HG03520 (cell line): ENCODE data around the gene GH1.
"Not testable (repeated sequence)": the region's sequence is repeated elsewhere in the genome, so short reads cannot be mapped to it uniquely, and the experiment has no call there.

Experiments
- ATAC-seq: cut with Tn5 transposase; IDR thresholded peaks from one replicate; pipeline ENCODE4 v1.9.1; 2021; ENCODE audit warnings: mild to moderate bottlenecking, moderate library complexity; ENCODE audit not compliant: unreplicated experiment

The GH1 gene

DNA sequence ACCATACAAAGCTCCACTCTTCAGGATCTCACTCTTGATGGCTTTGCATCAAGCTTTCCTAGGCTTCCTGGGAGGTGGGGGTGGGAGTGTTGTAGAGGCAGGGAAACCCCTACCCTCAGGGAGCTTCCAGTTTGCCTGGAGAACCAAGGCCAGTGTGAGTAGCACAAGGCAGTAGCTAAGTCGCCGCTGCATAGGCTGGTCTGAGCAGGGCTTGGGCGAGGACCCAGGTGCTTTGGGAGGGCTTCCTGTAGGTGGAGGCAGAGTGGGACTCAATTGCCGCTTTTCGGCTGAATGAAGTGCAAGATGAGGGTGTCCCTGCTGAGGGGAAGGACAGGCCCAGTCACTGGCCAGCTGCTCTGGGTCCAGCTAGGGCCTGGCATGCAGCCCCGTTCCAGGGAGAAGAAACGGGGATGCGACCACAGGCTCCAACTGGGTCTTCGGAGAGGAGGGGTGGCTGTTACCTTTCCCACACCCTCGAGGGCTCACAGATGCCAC is 9.6 kb upstream of the GH1 start:
- no peak for ATAC-seq

- no peak for ATAC-seq
These were observed 9.0 kb upstream of the GH1 start for GRCh38 chr17:63927464-63928171.

GRCh38 chr17:63926164-63926563 is 7.5 kb upstream of the GH1 start:
- ATAC-seq: no peak

- no peak for ATAC-seq
These were observed 7.0 kb upstream of the GH1 start for GRCh38 chr17:63925615-63926014.

DNA sequence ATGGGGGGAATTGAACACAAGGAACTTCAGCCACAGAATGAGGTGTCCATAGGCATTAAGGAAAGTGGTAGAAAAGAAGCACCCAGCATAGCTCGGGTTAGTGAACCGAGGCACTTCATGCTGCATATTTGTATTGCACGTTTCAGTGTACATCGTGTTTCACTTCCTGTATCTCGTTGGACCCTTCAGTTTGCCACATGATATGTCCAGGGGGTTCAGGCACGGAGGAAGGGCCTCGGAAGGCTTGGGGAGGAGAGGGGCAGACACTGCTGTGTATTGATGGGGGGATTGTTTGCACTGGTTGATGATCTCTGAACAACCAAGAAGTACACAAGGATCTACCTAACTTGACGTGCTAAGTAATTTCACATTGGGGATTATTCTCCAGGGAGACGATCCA is 3.8 kb upstream of the GH1 start:
- not testable (repeated sequence) for ATAC-seq

- ATAC-seq: not testable (repeated sequence)
These were observed 2.1 kb upstream of the GH1 start for GRCh38 chr17:63920779-63921178.

- not testable (repeated sequence) for ATAC-seq
These were observed 1.4 kb upstream of the GH1 start for GRCh38 chr17:63920050-63920449.

GRCh38 chr17:63919311-63919723 is 678 bp upstream of the GH1 start:
- ATAC-seq: peak; percentile 59

GRCh38 chr17:63918305-63918704 is 334 bp downstream of the GH1 start:
- no peak for ATAC-seq

DNA sequence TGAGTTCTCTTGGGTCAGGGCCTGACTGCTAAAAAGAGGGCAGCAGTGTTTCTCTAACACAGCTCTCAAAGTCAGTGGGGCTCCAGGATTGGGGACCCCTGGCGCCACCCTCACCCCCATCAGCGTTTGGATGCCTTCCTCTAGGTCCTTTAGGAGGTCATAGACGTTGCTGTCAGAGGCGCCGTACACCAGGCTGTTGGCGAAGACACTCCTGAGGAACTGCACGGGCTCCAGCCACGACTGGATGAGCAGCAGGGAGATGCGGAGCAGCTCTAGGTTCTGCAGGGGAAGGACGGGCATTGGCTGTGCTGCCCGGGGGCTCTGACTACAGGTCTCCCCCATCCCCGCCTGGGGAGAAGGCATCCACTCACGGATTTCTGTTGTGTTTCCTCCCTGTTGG is 993 bp downstream of the GH1 start:
- no peak for ATAC-seq

GRCh38 chr17:63917206-63917605 is 1.4 kb downstream of the GH1 start:
- not testable (repeated sequence) for ATAC-seq

GRCh38 chr17:63916566-63917185 is 2.0 kb downstream of the GH1 start:
- no peak for ATAC-seq

- not testable (repeated sequence) for ATAC-seq
These were observed 2.9 kb downstream of the GH1 start for GRCh38 chr17:63915753-63916152.

- no peak for ATAC-seq
These were observed 4.2 kb downstream of the GH1 start for GRCh38 chr17:63914471-63914870.

GRCh38 chr17:63911657-63912100 is 7.0 kb downstream of the GH1 start:
- no peak for ATAC-seq

GRCh38 chr17:63911041-63911635 is 7.5 kb downstream of the GH1 start, which contains the start of gene CSHL1:
Gene CSHL1, minus strand, starts transcription at chr17:63911258. Its CDS starts 62 bp downstream, at chr17:63911196.
- no peak for ATAC-seq

GRCh38 chr17:63910096-63910495 is 8.5 kb downstream of the GH1 start:
- no peak for ATAC-seq

DNA sequence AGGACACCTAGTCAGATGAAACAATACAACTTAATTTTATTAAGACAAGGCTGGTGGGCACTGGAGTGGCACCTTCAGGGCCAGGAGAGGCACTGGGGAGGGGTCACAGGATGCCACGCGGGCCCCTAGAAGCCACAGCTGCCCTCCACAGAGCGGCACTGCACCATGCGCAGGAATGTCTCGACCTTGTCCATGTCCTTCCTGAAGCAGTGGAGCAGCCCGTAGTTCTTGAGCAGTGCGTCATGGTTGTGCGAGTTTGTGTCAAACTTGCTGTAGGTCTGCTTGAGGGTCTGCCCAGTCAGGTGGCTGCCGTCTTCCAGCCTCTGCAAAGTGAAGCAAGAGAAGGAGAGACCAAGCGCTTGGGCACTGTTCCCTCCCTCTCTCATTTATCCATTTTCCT is 9.1 kb downstream of the GH1 start:
- ATAC-seq: not testable (repeated sequence)

DNA sequence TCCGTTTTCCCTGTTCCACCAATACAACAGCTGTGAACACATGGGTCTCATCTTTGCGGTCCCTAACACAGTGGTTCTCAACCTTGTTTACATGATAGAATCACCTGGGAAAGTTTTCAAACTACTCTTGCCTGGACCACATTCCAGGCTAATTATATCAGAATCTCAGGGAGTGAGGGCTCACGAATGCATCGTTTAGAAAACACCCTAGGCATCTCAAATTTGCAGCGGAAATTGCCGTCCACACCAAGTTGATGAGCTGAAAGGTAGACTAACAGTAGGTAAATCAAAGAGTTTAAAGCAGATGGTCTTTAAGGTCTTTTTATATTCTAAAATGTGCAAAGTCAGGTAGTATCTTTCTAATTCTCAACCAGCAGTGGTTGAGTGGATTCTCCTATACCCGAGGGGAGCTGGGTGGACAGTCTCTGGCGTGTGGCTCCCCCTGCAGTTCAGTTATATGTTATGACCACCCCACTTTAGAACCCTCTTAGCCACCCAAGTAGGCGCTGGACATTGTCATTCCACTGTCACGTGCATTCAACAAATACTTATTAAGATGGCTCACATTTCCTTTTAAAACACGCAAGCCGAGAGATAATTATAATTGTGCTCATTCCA is 11.4 kb downstream of the GH1 start:
- not testable (repeated sequence) for ATAC-seq

DNA sequence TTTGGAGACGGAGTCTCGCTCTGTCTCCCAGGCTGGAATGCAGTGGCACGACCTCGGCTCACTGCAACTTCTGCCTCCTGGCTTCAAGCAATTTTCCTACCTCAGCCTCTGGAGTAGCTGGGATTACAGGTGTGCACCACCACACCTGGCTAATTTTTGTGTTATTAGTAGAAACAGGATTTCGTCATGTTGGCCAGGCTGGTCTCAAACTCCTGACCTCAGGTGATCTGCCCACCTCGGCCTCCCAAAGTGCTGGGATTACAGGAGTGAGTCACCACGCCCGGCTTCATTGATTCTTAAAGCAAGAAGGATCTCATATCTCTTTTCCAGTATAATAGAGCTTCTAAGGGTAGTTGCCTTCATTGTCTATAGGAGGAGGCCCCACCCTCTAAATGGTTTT is 13.8 kb downstream of the GH1 start:
- ATAC-seq: not testable (repeated sequence)

GRCh38 chr17:63903787-63904201 is 14.8 kb downstream of the GH1 start:
- not testable (repeated sequence) for ATAC-seq
